ENCODE results near the gene VAMP4. TPM values are rescaled to one million over a fixed set of nuclear protein-coding genes. Genes with fewer than 3 reads are reported as not detected.

The VAMP4 gene
- total and polyA plus RNA-seq, 2 experiments from 2014 or later, result 7.3 to 7.4 TPM

- no peaks in the 10 kb centered on the region for H3K9me2 ChIP-seq (ENCODE audit: insufficient read depth)
- no peaks in the 10 kb centered on the region; the same call in 1 of the 2 replicates for H3K36me3 ChIP-seq (ENCODE audit: insufficient read depth)
- no peaks in the 10 kb centered on the region for H4K20me1 ChIP-seq (replicated peaks; ENCODE audit: insufficient read depth)
- peak overlapping the region; percentile 86 for H3K4me2 ChIP-seq
- TF ChIP-seq JUNB (IDR thresholded peaks at IDR 0.05; ENCODE audit: unreplicated experiment) (no peak), CREB1 (CRISPR knock-in tag; IDR thresholded peaks at IDR 0.05; ENCODE audit: low read depth) (no peak), CTCF (conservative IDR thresholded peaks at IDR 0.05; ENCODE audit: low read depth in 2 of 2) (peak in 1 of 2 experiments; percentile 30; a peak in 2 of 4 replicates), ETS1 (IDR thresholded peaks at IDR 0.05) (no peak)
- Mint-ChIP-seq H3K4me3 (peak overlapping the region; percentile 93), H3K27ac (peak overlapping the region; percentile 51; the same call in 1 of the 2 replicates), H3K36me3 (ENCODE audit: low read depth) (peaks cover 5% of the 10 kb centered on the region; the same call in 2 of the 3 replicates), H3K9me3 (no peaks in the 10 kb centered on the region), H3K4me1 (peaks cover 34% of the 10 kb centered on the region), H3K27me3 (ENCODE audit: insufficient read depth, low read depth, poor library complexity) (peaks cover 6% of the 10 kb centered on the region)
- H2AFZ ChIP-seq, result peak overlapping the region; percentile 99
- H3K27me3 ChIP-seq (ENCODE audit: insufficient read depth), result no peaks in the 10 kb centered on the region
- H3K4me1 ChIP-seq (ENCODE audit: insufficient read depth), result peaks cover 43% of the 10 kb centered on the region
- DNase-seq (ENCODE audit: low spot score), result peak; percentile 52
- peak overlapping the region; percentile 97 for H3K4me3 ChIP-seq
- peaks cover 21% of the 10 kb centered on the region; the same call in 1 of the 2 replicates for H3K79me2 ChIP-seq (replicated peaks; ENCODE audit: insufficient read depth)
- ATAC-seq, result peak; percentile 36
- 0 out of 2 replicates have a peak, but pooled peaks cover 6% of the 10 kb centered on the region for H3F3A ChIP-seq (replicated peaks; ENCODE audit: low read depth)
- peak overlapping the region; percentile 96 for H3K27ac ChIP-seq (ENCODE audit: low read depth)
Observed at GRCh38 chr1:171740987-171741871, 636 bp downstream of the VAMP4 start.

- H3K9me2 ChIP-seq (ENCODE audit: insufficient read depth), result no peaks in the 10 kb centered on the region
- Mint-ChIP-seq H3K27ac (no peak overlapping the region), H3K9me3 (no peaks in the 10 kb centered on the region), H3K4me3 (peak overlapping the region; percentile 93), H3K4me1 (peaks cover 34% of the 10 kb centered on the region), H3K36me3 (ENCODE audit: low read depth) (peaks cover 5% of the 10 kb centered on the region; the same call in 2 of the 3 replicates), H3K27me3 (ENCODE audit: insufficient read depth, low read depth, poor library complexity) (peaks cover 6% of the 10 kb centered on the region)
- H3K4me2 ChIP-seq, result peak overlapping the region; percentile 86
- ATAC-seq (no peak), DNase-seq (ENCODE audit: low spot score) (no peak)
- H3K4me1 ChIP-seq (ENCODE audit: insufficient read depth), result peaks cover 43% of the 10 kb centered on the region
- no peaks in the 10 kb centered on the region for H4K20me1 ChIP-seq (replicated peaks; ENCODE audit: insufficient read depth)
- peaks cover 21% of the 10 kb centered on the region; the same call in 1 of the 2 replicates for H3K79me2 ChIP-seq (replicated peaks; ENCODE audit: insufficient read depth)
- H3K27me3 ChIP-seq (ENCODE audit: insufficient read depth), result no peaks in the 10 kb centered on the region
- H3K36me3 ChIP-seq (ENCODE audit: insufficient read depth), result no peaks in the 10 kb centered on the region; the same call in 1 of the 2 replicates
- H3F3A ChIP-seq (replicated peaks; ENCODE audit: low read depth), result 0 out of 2 replicates have a peak, but pooled peaks cover 6% of the 10 kb centered on the region
- H3K4me3 ChIP-seq, result peak overlapping the region; percentile 97
- H2AFZ ChIP-seq, result no peak overlapping the region
- TF ChIP-seq EZH2phosphoT487 (IDR thresholded peaks at IDR 0.05; ENCODE audit: unreplicated experiment) (no peak), ZNF331 (CRISPR knock-in tag; IDR thresholded peaks at IDR 0.05; ENCODE audit: low read depth) (no peak)
- H3K27ac ChIP-seq (ENCODE audit: low read depth), result no peak overlapping the region
Observed at GRCh38 chr1:171740356-171740863, 1.5 kb downstream of the VAMP4 start.

All from GM23338 (cell line).